Left colon (tissue), 2 donors: Measurements from ENCODE around the gene CMBL. TPM values are rescaled to one million over a fixed set of nuclear protein-coding genes. Genes with fewer than 3 reads are reported as not detected.
A peak's percentile ranks its signal among the peaks of the same experiment; 100 is the strongest.
"Not testable (repeated sequence)": the region's sequence is repeated elsewhere in the genome, so short reads cannot be mapped to it uniquely, and the experiment has no call there.

Experiments
- ATAC-seq: fragments of 200-7000 bp; cut with Tn5 transposase; one replicate; pipeline ENCODE4 v1.9.1; 2020; ENCODE audit warnings: mild to moderate bottlenecking, moderate library complexity
- DNase-seq, 2 donors: peaks; one replicate each; pipeline ENCODE4 v3.0.0-alpha.2; 2020
- intact Hi-C, 2 donors: fragments of 100-400 bp; cut with DNase I in 1 of 2; cut with micrococcal nuclease in 1 of 2; formaldehyde crosslinking; loops; one replicate each; pipeline versions ENCODE4 v1.11.2 to v1.14.0; 2022; cut with DNase I, micrococcal nuclease
- total RNA-seq, 2 donors: library from RNA; stranded (reverse); fragmentation: NEBNext Ultra II Directional; extraction: Animal tissue kit (Norgen Biotek cat#: 25700); gene quantifications; one replicate each; pipeline ENCODE4 v1.2.1, GENCODE V29; 2021
- donor health status: DM: no; HTN: no; CAD: no.
- donor health status: DM: yes; HTN: yes; CAD: no.

Gene CMBL
- total RNA-seq, 2 donors from 2014 or later: 172 to 182 TPM

DNA sequence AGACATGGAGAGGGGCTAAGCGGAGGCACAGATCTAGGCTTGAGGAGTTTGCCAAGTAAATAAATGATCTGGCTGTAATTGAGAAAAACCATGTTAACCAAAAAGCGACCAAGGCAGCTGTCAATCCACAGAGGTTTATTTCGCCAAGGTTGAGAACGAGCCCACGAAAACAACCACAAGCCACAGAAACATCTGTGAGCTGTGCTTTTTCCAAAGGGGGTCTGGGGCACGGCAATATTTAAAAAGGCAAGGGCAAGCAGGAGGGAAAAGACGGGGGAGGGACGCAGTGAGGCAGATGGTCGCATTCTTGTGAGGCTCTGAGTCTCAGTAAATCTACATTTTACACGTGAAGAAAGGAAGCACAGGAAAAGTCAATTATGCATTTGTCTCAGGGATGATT is 32.2 kb downstream of the CMBL start:
- DNase-seq: no peak
- no peak for ATAC-seq
- intact Hi-C loops: no loop called here

- DNase-seq (peak; percentile 63 to 69), ATAC-seq (peak; percentile 78)
- intact Hi-C loops: not testable (repeated sequence)
Measured at GRCh38 chr5:10272875-10273209, 34.9 kb downstream of the CMBL start.

DNA sequence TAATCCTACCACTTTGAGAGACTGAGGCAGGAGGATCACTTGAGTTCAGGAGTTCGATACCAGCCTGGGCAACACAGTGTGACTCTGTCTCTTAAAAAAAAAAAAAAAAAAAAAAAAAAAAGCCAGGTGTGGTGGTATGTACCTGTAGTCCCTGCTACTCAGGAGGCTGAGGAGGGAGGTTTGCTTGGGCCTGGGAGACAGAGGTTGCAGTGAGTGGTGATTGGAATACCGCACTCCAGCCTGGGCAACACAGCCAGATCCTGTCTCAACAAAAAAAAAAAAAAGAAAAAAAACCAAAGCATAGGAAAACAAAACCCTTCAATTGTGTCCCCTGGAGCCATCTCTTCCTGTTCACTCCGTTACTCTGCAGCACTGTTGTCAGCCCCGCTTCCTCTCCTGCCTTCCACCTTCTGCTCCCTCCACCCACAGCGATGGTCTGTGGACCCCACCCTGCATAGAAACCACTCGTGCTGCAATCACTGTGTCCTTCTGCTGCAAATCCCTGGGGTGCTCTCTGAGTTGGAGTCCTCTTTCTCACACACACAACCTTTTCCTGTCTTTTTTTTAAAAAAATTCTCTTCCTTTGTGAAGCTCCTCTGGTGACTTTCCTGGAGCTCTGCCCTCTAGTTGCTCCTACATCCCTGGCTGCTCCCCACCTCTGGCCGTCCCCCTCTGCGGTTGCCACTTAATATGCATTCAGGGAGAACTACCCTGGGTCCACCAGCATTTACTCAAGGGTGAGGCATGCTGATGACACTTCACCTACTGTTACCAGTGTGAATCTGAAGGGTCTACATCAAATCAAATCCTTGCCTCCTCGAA is 35.4 kb downstream of the CMBL start:
- ATAC-seq (peak; percentile 2), DNase-seq (no peak)
- intact Hi-C loops: no loop called here

GRCh38 chr5:10268100-10268499 is 39.6 kb downstream of the CMBL start:
- ATAC-seq (no peak), DNase-seq (no peak)
- intact Hi-C loops: no loop called here

- ATAC-seq: peak; percentile 53
- no peak for DNase-seq
- intact Hi-C loops: no loop called here
Measured at GRCh38 chr5:10266839-10267238, 40.9 kb downstream of the CMBL start.

GRCh38 chr5:10266137-10266536 is 41.6 kb downstream of the CMBL start:
- ATAC-seq (no peak), DNase-seq (no peak)
- intact Hi-C loops: no loop called here

DNA sequence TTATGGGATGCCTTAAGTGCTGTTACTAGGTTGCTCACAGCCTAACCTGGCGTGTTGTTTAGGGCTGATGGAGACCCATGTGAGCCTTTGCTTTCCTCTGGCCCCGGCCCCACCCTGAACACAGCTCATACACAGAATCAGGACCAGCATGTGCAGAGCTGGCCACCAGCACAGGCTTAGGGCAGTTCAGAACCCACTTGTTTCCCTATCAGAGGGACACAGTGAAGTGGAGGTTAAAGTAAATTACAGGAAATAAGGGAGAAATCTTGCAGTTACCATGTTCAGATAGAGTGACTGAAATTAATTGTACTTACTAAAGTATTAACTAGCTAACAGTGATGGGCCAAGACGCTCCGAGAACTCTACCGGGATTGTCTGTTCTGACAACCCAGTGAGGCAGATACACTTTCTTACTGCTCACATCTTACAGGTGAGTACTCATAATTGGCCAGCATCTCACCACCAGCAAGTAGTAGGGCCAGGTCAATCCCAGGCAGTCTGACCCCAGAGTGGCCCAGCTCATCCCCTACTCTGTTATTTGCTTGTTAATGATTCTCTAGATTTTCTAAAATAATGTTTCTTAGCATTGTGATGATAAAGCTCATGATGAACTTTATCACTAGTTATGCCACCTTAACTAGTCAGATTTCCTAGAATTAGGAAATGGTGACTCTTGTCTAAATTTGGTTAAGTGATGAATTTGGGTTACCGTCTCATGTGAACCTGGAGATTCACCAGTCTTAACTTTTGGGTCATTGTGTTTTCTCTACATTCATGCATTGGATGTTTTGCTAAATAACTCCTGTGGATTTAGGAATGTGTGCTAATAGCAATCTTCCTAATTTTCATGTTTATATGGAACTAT is 42.2 kb downstream of the CMBL start:
- ATAC-seq (no peak), DNase-seq (no peak)
- intact Hi-C loops: no loop called here

GRCh38 chr5:10264604-10265003 is 43.1 kb downstream of the CMBL start:
- ATAC-seq: no peak
- intact Hi-C loops: no loop called here
- DNase-seq: no peak

DNA sequence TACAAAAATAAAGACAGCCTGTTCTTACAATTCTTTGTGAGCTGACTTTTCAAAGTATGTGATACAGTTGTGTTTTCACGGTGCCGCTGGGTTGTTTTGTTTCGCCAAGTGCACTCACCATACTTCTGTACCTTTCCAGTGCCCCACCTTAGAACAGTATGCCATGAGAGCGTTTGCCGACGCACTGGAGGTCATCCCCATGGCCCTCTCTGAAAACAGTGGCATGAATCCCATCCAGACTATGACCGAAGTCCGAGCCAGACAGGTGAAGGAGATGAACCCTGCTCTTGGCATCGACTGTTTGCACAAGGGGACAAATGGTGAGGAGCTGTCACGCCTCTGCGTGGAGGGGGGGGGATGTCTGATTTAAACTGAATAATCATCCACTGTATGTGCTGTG is 44.7 kb downstream of the CMBL start:
- ATAC-seq: no peak
- no peak for DNase-seq
- intact Hi-C loops: no loop called here

GRCh38 chr5:10262121-10262774 is 45.5 kb downstream of the CMBL start:
- no peak for ATAC-seq
- no peak for DNase-seq
- intact Hi-C loops: no loop called here

DNA sequence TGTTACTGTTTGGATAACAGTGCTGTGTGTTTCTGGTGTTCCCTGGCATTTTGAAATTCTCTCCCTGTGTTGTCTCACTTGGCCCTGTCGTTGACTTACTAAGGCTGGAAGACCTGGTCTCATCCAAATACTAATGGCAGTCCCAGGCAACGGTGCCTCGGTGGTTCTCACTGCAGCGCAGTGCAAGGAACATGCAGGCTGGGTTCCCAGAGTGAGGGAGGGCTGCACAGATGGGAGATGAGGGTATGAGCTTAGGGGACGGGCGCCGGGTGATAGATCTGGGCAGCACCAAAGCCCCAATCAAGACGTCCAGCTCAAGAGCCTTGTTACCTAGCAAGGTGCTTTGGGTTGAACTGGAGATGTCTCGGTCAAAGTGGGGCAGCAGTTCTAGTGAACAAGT is 46.6 kb downstream of the CMBL start:
- DNase-seq (no peak), ATAC-seq (no peak)
- intact Hi-C loops: no loop called here

- ATAC-seq (no peak), DNase-seq (no peak)
- intact Hi-C loops: no loop called here
Measured at GRCh38 chr5:10259899-10260298, 47.8 kb downstream of the CMBL start.

- ATAC-seq: no peak
- no peak for DNase-seq
- intact Hi-C loops: no loop called here
Measured at GRCh38 chr5:10257870-10258269, 49.8 kb downstream of the CMBL start.

DNA sequence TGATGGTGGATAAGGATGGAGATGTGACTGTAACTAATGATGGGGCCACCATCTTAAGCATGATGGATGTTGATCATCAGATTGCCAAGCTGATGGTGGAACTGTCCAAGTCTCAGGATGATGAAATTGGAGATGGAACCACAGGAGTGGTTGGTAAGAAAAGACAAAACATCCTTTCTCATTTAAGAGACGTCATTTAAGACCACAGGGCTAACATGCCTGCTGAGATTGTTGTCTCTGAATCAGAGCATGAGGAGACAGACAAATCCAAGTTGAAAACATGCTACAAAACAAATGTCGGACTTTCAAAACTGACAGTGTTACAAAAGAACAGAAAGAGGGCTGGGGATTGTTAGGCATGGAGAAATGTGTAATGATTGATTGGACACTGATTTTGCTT is 53.0 kb downstream of the CMBL start:
- ATAC-seq (no peak), DNase-seq (no peak)
- intact Hi-C loops: no loop called here

GRCh38 chr5:10253390-10253789 is 54.3 kb downstream of the CMBL start:
- intact Hi-C loops: no loop called here
- ATAC-seq (no peak), DNase-seq (no peak)

DNA sequence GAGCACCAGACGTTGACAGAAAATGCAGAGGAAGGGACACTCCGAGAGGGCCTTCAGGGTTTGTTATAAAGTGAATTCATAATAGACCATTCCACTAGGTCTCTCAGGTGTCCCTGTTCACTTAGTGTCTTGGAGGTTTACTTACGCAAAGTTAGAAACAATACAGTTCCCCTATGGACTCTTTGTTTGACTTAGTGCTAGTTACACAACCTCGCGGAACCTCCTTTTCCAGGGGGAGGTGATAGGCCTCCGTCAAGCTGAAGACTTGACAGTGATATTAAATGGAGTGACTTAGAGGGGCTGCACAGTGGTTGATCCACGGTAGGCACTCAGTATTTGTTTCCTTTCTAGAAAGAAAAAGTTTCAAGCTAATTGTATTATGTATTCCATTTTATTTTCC is 56.3 kb downstream of the CMBL start:
- ATAC-seq (no peak), DNase-seq (no peak)
- intact Hi-C loops: no loop called here

- intact Hi-C loops: no loop called here
- ATAC-seq: peak; percentile 19
- no peak for DNase-seq
Measured at GRCh38 chr5:10250806-10251276, 56.9 kb downstream of the CMBL start.

DNA sequence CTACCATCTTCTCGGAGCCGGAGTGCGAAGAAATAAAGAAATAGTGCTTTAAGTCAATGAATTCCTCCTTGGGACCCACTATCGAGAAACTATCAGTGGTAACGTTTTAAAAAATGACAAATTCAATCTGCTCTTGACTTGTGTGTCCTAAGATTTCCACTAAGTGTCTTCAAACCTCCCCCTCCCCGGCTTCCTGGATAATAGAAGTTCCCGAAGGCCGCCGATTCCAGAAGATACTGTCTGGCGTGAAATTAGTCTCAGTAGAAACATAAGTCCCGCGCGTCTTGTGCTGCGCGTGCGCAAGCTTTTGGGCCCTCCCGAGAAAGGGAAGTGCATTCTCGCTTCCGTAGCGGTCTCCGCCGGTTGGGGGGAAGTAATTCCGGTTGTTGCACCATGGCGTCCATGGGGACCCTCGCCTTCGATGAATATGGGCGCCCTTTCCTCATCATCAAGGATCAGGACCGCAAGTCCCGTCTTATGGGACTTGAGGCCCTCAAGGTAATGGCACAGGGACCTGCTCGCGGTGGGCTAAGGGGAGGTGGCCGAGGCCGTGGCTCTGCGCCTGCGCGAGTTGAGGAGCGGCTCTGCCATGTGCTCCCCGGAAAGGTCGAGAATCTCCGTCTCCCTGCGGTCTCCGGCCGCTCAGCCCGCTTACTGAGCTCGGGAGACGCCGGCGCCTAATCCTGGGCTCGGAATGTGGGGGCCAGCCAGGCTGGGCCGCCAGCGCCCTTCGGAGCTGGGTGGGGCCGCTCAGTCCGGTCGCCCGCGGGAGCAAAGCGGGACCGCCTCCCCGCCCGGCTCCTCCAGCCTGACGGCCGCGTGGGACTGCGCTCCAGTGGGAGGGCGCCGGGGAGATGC is 57.5 kb downstream of the CMBL start, which contains the start of gene CCT5:
CCT5 (plus strand) TSS at position 333 of the 858 bp plus-strand sequence; CDS start at position 394, 61 bp downstream.
- DNase-seq (peak; percentile 89 to 95), ATAC-seq (peak; percentile 85)
- intact Hi-C loops: no loop called here
